Left hindlimb (tissue), 1 donor: ENCODE measurements around the gene IL10.

ENCODE experiments used
- DNase-seq: peaks from one replicate; pipeline ENCODE4 v3.0.0-alpha.2; 2018

IL10 gene

GRCh38 chr1:206732992-206733391 lies 39.3 kb downstream of the IL10 start:
- no peak for DNase-seq

DNA sequence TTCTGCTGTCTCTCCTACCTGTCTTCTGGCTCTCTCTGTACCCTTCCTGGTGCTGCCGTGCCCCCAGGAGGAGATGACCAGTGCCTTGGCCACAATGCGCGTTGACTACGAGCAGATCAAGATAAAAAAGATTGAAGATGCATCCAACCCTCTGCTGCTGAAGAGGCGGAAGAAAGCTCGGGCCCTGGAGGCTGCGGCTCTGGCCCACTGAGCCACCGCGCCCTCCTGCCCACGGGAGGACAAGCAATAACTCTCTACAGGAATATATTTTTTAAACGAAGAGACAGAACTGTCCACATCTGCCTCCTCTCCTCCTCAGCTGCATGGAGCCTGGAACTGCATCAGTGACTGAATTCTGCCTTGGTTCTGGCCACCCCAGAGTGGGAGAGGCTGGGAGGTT lies 39.8 kb downstream of the IL10 start:
- no peak for DNase-seq

- no peak for DNase-seq
These were observed 42.8 kb downstream of the IL10 start for GRCh38 chr1:206729507-206729906.

- no peak for DNase-seq
These were observed 43.2 kb downstream of the IL10 start for GRCh38 chr1:206729050-206729449.

GRCh38 chr1:206728697-206728987 lies 43.7 kb downstream of the IL10 start:
- no peak for DNase-seq

DNA sequence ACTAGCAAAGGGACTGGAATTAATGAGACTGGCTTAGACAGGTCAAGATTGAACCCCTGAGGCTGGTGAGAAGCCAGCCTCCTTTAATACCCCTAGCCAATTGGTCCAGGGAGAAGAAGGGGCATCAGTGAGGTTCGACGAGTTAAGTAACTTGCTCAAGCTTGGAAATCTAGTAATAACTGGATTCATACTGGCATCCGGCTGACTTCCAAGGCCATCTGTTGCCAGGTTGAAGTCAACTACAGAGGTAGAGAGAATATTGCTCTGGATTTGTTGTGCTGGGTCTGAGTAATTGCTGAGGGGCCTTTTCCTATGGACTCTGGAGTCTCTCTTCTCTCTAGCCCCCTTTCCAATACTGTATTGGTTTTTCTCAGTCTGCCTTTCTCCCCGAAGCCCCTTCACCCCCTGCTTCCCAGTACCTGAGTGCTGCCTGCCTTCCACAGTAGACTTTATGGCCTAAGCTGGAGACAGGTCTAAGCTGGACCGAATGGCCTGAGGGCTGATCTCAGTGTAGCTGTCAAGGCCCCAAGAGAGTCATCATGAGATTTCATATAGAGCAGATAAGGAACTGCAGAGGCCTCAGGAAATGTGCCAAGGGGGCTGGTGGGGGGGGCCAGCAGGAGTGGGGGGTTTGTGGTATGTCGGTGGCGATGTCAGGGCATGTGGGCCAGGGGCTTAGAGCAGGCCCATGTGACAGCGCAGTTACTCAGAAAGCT lies 44.2 kb downstream of the IL10 start:
- DNase-seq: no peak

GRCh38 chr1:206725109-206725963 lies 47.0 kb downstream of the IL10 start:
- DNase-seq: no peak

- no peak for DNase-seq
These were observed 48.4 kb downstream of the IL10 start for GRCh38 chr1:206723805-206724472.

GRCh38 chr1:206723462-206723804 lies 48.9 kb downstream of the IL10 start:
- no peak for DNase-seq

- DNase-seq: no peak
These were observed 49.4 kb downstream of the IL10 start for GRCh38 chr1:206722751-206723461.

GRCh38 chr1:206721454-206721853 lies 50.8 kb downstream of the IL10 start:
- DNase-seq: no peak

DNA sequence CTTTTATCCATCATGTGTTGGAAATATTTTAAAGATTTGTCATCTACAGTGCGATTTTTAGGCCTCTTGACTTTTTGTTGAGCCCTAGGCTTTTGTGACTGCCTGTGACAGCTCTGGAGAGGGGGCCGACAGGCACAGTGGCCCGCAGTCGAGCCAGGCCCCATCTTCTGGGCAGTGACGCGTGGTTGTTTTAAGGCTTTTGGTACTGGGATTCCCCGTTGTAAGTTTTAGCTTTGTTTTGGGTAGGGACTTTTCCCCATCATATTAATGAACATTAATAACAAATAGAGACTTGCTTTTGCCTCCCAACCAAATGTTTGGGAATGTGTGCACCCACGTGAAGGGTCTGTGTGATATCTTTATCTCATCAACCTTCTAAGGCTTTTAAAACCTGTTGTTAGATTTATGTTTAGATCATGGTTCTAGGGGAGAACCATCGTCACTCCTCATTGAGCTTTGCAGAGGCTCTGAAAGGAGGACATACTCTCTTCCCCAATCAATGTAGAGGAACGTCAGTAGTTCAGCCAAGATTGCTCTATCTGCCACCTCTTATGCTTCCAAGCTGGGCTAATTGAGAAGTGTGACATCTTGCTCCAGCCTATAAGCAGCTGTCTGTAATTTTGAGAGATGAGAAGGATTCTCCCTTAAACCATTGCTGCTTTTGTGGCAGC lies 53.0 kb downstream of the IL10 start:
- no peak for DNase-seq

DNA sequence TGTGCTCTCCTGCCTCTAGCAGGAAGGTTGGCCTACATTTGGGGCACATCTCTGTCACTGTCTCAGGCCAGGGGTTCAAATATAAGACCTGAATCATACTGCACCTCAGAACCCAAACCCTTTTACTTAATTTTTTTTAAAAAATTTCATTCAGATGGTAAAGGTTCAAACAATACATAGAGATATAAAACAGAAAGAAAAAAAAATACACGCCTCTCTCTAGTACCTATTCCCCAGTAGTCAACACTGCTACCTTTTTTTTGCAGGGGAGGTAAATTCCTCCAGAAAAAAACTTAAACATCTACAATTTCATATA lies 54.7 kb downstream of the IL10 start:
- no peak for DNase-seq
